T-helper 22 cell (primary cell): ENCODE results near the gene STX4.

Source experiments
- DNase-seq: peaks from one replicate; pipeline ENCODE4 v3.0.0-alpha.2; 2020; ENCODE audit warnings: low read depth

Gene STX4

DNA sequence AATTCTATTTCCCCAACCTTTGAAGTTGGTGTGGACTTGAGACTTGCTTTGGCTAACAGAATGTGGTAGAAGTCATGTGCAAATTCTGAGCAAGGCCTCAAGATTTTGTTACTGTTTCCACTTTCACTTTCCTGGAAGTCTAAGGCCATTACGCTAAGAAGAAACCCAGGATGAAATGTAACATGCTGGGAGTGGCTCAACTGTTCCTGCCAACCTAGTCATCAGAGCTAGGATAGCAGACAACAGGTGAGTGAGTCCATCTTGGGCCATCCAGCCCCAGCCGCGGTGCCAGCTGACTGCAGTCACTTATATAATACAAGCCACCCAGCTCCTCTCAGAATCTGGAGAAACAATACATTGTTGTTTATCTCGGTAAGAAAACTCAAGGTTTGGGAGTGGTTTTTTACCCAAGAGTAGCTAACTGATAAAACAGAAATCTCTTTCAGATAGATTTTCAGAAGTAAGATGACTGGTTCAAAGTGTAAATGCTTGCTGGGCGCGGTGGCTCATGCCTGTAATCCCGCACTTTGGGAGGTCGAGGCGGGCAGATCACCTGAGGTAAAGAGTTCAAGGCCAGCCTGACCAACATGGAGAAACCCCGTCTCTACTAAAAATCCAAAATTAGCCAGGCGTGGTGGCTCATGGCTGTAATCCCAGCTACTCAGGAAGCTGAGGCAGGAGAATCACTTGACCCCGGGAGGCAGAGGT lies 10.7 kb upstream of the STX4 start:
- no peak for DNase-seq

DNA sequence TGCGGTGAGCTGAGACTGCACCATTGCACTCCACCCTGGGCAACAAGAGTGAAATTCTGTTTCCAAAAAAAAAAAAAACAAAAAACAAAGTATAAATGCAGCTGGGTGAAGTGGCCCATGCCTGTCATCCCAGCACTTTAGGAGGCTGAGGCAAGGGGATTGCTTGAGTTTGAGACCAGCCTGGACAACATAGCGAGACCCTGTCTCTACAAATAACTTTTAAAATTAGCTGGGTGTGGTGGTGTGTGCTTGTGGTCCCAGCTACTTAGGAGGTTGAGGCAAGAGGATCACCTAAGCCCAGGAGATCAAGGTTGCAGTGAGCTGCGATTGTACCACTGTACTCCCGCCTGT lies 10.1 kb upstream of the STX4 start:
- no peak for DNase-seq

DNA sequence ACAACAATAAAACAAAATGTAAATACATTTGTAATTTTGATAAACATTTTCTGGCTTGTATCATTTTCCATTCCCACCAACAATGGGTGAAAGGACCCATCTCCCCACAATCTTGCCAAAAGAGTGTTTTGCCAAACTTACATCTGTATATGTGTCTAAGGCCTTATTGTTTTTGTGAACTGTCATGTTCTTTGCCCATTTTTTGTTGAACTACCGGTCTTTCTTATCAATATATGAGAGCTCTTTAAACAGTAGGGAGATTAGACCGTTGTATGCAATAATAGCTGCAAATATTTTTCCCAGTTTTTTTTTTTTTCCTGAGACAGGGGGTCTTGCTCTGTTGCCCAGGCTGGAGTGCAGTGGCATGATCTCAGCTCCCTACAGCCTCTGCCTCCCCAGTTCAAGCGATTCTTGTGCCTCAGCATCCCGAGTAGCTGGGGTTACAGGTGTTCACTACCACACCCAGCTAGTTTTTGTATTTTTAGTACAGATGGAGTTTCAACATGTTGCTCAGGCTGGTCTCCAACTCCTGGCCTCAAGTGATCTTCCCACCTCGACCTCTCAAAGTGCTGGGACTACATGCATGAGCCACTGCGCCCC lies 9.6 kb upstream of the STX4 start:
- no peak for DNase-seq

DNA sequence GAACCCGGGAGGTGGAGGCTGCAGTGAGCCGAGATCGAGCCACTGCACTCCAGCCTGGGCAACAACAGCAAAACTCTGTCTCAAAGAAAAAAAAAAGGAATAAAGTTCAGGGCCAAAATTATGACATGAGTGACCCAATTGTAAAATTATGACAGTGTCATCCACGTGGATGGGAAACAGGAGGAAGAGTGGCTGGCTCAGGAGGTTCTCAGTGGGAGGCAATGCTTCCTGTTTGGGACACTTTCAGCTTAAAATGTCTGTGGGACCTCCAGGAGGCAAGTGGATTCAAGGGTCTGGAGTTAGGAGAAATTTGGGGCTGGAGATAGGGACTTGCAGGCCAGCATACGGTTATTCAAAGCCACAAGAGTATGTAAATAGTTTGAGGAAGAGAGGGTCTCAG lies 8.0 kb upstream of the STX4 start:
- no peak for DNase-seq

DNA sequence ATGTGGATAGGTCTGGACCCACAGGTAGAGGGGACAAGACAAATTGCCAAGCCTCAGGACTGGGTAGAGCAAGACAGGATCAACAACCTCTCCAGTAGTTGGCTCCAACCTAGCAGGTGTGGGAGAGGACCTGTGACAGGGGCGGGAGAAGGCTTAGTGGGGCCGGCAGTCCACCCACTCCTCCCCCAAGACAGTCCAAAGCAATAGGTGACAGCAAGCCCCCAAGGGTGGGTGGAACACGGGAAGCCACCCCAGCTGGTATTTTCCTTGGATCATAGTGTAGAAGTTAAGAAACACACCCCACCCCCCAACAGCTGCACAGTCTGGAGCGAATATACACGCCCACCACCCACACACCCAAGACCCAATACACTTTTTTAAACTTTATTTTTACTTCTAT lies 4.1 kb upstream of the STX4 start:
- DNase-seq = no peak

DNA sequence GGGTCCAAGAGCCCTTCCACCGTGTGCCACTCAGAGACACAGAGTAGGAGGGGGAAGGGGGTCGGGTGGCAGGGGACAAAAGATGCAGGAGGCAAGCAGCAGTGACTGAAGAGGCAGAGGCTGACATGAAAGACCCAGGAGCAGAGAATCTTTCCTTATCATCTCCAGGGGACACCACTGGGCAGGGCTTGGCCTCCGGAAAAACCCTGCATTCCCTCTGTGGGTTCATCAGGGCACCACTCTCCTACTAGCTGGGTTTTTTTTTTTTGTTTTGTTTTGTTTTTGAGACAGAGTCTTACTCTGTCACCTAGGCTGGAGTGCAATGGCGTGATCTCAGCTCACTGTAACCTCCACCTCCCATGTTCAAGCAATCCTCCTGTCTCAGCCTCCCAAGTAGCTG lies 2.1 kb upstream of the STX4 start:
- no peak for DNase-seq

DNA sequence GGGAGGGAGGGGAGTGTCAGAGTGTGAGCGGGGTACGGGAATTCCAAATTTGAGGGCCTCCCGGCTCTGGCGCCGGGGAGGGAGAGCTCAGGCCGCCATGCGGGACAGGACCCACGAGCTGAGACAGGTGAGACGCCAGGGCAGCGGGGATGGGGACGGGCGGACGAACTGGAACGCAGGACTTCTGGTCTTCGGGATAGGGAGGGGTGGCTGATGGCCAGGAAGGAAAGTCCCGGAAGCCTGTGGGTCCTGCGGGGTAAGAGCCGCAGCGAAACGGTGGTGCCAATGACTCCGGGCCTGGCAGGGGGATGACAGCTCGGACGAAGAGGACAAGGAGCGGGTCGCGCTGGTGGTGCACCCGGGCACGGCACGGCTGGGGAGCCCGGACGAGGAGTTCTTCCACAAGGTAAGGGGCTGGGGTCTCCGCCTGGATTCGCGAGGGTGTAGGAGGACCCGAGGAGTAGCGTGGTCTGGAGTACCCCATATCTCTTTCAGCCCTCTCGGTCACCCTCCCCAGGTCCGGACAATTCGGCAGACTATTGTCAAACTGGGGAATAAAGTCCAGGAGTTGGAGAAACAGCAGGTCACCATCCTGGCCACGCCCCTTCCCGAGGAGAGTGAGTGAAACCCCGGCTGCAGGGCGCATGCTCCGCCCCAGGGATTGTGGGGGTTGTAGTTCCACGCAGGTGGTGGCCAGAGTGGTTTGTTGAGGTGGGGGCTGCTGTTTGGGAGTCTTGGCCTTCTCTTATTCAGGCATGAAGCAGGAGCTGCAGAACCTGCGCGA lies 543 bp downstream of the STX4 start:
- peak; percentile 74 for DNase-seq

DNA sequence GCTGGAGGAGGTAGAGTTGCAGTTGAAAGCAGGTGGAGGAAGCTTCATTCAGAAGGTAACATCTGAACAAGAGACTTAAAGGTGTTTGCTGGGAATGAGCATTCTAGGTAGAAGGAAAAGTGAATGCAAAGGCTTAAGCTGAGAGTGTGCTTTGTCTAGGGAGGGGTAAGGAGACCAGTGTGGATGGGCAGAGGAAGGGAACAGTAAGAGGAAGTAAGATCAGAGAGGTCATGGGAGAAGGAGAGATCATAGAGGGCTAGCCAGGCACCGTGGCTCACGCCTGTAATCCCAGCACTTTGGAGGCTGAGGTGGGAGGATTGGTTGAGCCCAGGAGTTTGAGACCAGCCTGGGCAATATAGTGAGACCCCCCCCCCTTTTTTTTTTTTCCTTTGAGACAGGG lies 3.3 kb downstream of the STX4 start:
- DNase-seq = no peak

DNA sequence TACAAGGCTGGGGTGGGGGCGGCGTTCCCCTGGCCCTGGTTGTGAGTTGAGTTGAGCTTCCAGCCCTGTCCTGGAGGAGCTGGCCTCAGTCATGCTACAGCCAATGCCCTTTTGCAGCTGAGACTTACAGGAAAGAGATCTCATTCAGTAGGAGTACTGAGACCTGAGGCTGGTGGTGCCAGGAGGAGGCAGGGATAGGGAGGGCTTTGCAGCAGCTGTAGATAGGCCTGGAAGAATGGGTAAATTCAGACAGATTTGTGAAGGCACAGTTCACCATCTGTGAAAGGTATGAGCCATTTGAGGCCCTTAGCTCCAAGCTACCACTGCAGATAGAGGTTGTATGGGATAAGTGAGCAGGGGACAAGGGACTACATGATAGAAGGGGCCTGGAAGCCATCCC lies 5.6 kb downstream of the STX4 start:
- DNase-seq = no peak

DNA sequence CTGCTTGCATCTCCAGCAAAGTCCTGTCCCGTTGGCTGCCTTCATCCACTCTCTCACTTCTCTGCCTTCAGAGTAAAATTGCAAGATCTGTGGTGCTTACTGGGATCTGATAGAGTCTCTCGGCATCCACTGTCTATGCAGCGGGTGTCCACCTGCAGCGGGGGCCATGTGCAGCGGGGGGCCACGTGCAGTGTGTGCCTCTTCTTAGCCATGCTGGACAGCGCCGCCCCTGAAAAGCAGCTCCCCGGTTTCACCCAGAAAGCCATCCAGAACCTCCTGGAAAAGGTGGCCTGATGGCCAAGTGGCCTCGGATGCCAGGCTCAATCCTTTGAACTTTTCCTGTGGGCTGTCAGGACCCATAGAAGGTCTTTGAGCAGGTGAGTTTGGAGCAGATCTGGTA lies 9.5 kb downstream of the STX4 start:
- DNase-seq = no peak

DNA sequence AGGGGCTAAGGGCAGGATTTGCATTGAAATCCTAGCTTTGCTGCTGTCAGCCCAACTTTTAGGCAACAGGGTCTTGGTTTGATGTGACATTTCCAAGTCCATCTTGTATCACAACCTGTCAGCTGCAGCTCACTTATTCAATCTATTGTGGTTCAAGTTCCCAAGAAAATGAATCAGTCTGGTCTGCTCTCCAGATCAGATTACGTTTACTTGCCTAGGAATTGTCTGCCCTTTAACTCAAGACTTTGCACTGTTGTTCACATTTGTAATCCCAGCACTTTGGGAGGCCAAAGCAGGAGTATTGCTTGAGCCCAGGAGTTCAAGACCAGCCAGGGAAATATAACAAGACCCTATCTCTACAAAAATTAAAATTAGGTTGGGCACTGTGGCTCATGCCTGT lies 10.0 kb downstream of the STX4 start:
- no peak for DNase-seq

DNA sequence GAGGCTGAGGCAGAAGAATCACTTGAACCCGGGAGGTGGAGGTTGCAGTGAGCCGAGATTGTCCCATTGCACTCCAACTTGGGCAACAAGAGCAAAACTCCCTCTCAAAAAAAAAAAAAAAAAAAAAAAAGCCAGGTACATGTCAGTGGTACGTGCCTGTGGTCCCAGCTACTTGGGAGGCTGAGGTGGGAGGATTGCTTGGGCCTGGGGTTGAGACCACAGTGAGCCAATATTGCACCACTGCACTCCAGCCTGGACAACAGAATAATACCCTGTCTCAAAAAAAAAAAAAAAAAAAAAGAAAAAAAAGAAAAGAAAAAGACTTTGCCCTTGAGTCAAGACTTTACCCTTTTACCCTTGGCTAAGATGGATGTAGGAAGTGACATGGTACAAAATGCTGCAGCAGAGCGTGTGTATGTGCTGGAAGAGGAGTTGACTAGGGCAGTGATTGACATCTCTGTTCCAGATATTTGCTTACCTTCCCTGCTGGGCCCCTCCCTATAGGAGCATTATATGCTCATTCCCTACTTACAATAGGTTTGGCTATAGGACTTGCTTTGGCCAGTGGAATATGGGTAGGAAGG lies 10.6 kb downstream of the STX4 start:
- no peak for DNase-seq

DNA sequence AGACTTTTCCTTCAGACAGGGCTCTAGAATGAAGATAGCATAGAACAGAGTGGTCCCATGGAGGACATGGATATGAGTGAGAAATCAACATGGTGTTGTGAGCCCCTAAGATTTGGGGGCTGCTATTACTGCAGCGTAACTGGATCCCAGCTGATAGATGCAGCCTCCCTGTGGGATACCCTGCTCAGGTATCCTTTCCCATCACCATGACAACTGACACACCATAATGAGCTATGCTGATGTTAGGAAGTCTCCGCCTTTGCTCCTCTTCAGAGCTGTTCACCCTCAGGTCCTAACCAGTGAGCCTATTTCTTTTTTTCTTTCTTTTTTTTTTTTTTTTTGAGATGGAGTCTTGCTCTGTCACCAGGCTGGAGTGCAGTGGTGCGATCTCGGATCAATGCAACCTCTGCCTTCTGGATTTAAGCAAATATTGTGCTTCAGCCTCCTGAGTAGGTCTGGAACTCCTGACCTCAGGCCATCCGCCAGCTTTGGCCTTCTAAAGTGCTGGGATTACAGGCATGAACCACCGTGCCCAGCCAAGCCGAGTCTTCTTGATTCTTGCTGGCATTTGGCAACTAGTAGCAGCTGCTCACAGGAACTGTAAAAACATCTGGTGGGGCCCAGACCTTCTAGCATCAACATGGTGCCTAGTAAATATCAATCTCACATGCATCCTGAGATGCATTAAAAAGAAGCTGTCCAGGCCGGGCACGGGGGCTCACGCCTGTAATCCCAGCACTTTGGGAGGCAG lies 17.1 kb downstream of the STX4 start:
- no peak for DNase-seq

DNA sequence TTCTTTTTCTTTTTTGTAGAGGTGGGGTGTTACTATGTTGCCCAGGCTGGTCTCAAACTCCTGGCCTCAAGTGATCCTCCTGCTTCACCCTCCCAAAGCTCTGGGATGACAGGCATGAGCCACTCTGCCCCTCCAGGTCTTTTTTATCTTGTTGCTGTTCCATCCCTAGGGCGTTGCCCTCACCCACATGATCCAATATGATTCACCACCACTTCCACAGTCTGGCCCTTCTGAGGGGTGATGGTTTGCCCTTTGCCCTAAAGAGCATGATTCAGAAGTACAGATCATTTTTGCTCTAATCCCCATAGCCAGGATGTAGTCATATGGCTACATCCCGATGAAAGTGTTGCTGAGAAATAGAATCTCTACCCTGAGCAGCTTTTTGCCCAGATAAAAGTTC lies 18.8 kb downstream of the STX4 start:
- DNase-seq = no peak

DNA sequence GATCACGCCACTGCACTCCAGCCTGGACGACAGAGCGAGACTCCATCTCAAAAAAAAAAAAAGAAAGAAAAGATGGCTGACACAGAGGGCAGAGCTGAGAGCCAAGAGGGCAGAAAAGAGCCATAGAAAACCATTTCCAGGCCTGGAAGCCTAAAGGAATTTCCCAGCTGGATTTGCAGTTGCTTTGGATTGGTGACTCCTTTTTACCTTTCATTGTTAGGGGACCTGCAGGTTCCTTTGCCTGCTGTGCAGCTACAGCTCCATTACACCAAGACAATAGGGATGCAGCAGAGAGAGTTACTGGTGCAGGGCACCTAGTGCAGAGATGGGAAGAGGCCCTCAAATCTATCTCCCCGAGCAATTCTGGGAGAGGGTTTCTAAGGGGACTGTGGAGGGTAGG lies 22.3 kb downstream of the STX4 start:
- DNase-seq = no peak

DNA sequence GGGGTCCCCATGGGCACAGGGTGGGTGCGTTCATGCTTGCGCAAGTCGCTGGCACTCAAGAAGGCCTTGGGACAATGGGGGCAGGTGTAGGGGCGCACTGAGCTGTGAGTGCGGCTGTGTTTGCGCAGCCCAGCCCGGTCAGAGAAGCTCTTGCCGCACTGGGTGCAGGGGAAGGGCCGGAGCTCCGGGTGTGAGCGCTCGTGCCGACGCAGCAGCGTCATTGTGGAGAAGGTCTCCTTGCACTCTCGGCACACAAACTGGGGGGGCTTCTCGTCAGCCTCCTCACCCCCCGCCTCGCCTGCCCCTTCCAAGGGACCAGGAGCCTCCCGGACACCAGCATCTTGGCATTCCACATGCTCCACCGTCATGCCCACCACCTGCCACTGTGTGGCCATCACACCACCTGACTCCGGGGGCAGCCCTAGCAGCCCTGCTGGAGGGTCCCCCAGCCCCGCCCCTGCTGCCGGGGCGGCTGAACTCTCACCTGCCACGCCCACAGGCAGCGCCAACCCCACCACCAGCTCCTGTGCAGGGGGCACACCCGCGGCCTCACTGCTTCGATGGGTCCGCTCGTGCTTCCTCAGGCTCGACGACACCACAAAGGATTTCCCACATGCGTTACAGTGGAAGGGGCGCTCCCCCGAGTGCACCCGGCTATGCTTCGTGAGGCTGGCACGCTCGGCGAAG lies 27.9 kb downstream of the STX4 start:
- no peak for DNase-seq

DNA sequence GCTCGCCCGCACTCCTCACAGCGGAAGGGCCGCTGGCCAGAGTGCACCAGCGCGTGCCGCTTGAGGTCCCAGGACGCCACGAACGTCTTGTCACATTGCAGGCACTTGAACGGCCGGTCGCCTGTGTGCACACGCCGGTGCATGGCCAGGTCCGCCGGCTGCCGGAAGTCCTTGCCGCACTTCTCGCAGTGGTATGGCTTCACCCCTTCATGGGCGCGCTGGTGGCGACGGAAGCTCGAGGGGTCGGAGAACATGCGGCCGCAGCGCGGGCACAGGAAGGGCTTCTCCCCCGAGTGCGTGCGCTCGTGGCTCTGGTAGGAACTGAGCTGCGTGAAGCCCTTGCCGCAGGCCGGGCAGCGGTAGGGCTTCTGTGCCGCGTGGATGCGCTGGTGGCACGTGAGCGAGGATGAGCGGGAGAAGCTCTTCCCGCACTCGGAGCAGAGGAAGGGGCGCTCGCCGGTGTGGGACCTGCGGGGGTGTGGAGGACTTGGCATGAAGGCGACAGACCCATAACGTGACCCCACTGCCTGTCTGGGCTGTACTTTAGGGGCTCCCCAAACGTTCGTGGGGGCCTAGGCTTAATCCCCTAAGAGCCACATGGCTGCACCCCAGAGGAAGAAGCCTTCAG lies 28.6 kb downstream of the STX4 start:
- no peak for DNase-seq

DNA sequence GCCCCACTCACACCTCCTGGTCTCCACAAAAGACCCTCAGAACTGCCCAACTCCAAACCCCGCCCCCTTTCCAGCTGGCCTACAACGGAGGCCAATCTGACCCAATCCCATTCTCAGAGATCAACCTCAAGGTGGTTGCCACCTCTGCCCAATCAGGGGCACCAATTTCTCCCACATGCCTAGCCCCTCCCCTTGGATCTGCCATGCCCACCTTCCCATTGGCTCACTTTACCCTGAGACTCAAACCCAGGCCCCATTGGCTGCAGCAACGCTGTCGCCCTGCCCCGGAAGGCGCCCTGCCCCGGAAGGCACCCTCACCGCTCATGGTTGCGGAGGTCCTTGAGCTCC lies 30.1 kb downstream of the STX4 start:
- DNase-seq = no peak

DNA sequence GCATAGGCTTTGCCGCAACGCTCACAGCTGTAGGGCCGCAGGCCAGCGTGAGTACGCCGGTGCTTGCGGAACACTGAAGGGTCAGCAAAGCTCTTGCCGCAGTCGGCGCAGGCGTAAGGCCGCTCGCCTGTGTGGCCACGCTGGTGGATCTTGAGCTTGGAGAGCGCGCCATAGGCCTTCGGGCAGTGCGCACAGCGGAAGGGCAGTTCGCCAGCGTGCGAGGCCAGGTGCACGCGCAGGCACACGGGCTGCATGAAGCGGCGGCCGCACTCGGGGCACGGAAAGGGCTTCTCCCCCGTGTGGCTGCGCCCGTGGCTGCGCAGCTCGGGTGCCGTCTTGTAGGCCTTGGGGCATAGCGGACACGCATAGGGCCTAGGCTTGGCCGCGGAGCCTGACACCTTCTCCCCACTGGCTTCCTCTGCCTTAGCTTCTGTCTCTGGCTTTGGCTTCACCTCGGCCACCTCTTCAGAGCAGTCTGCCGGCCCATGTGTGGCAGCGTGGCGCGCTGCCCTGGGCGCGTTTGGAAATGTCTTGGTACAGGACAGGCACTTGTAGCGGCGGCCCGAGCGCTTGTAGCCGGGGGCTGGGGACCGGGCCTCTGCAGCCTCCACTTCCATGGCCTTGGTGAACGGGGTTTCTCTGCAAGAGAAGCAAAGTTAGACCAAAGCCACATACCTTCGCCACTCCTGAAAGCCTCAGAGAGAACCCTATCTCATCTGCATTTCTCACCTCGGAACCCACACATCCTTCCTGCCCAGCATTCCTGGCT lies 30.7 kb downstream of the STX4 start:
- DNase-seq = no peak

DNA sequence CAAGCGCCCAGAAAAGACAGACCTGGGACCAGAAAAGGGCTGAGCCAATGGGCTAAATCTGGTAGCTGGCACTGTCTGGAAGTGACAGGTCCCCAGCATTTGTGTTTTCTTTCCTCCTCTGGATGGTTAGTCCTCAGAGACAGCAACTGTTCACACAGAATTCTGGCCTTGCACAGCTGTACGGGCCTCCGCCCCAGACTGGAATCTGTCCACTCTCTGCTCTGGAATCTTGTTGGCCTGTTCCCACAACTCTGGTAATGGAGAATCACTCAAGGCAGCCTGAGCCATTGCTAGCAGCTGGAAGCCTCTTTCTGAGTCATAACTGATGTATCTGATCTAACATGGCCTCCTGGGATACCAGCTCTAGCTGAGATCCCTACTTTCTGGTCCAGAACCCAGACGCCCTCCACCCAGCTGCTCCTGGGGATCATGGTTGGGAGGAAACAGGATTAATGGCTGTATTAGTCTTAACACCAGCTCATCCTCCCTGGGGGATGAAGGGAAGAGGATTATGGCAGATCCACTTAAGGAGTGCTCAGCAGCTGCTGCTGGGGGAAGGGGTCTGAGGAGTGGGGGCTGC lies 31.6 kb downstream of the STX4 start:
- DNase-seq = no peak
